Mammary epithelial cell (primary cell): ENCODE results near the gene GRAMD1B.

Experiments
- CTCF ChIP-seq, 2 donors: IDR thresholded peaks in 1 of 2; conservative IDR thresholded peaks in 1 of 2; 2 replicates each; pipeline ENCODE4 v1.5.1; 2011 to 2012; ENCODE audit warnings: inconsistent platforms in 2 of 2, low read length in 2 of 2, mild to moderate bottlenecking in 2 of 2, control low read depth in 1 of 2, low read depth in 1 of 2; ENCODE audit not compliant: insufficient read depth in 1 of 2; ENCODE audit errors: extremely low read depth in 1 of 2
- EZH2 ChIP-seq: IDR thresholded peaks from 2 replicates; pipeline ENCODE4 v1.6.1; 2012; ENCODE audit warnings: low read length, inconsistent platforms, borderline replicate concordance

DNA sequence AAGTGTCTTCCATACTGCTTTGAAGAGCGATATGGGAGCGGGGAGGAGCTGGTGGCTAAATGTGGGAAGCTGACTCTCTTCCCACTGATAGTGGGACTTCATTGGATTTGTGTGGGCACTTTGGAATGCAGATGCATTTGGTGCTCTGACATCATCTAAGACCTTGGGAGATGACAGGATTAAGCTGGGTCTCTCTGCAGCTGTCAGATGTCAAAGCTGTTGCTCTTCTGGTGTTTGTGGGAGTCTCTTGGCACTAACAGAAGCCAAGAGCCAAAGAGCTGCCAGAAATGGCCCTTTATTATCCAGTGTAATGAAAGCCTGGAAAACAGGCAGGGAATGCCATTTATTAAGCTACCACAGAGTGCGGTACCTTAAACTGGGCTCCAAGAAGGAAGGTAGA is 20.6 kb downstream of the GRAMD1B start:
- TF ChIP-seq CTCF (conservative IDR thresholded peaks at IDR 0.05 in 1 of 2, IDR thresholded peaks at IDR 0.05 in 1 of 2; ENCODE audit: extremely low read depth in 1 of 2, insufficient read depth in 1 of 2, low read depth in 1 of 2, low read length in 2 of 2) (no peak), EZH2 (no peak)
